ENCODE data around the gene PIK3IP1. TPM values are rescaled to one million over a fixed set of nuclear protein-coding genes. Genes with fewer than 3 reads are reported as not detected.

PIK3IP1 gene
- total and polyA plus RNA-seq, 2 donors from 2014 or later, result 21.4 to 42.7 TPM

DNA sequence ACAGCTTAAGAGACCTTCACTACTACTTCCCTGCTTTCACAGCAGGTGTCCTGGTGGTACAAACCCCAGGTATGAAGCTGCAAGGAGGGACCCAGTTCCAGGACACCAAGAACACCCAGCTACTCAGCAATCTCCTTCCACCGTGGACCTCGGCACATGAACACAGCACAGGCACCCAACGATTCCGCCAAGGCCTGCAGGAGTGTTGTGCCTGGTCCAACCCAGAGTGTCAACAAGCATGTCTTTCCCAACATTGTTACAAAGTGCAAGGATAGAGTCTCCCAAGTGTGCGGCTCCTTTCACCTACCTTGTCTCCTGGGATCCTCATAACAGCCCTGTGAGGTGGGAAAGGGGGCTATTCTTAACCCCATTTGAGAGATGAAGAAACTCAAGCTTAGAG lies 42.0 kb upstream of the PIK3IP1 start:
- no peak for TF ChIP-seq CTCF (IDR thresholded peaks at IDR 0.05; ENCODE audit: borderline replicate concordance, extremely low read depth, insufficient read depth)
- Histone ChIP-seq H3K27ac (ENCODE audit: low read depth in 2 of 2, low read length in 2 of 2) (no peak overlapping the region), H3K4me1 (ENCODE audit: control insufficient read depth in 2 of 3, insufficient read depth in 2 of 3, low read depth in 1 of 3, low read length in 3 of 3) (peaks cover 0 to 5% (median 2%) of the 10 kb centered on the region in 3 donors), H3K9me3 (ENCODE audit: control insufficient read depth in 2 of 3, insufficient read depth in 1 of 3, low read length in 3 of 3) (no peaks in the 10 kb centered on the region), H3K4me3 (ENCODE audit: low read length in 3 of 3) (no peak overlapping the region), H3K9ac (ENCODE audit: low read length in 3 of 3) (no peak overlapping the region), H3K27me3 (ENCODE audit: control insufficient read depth, insufficient read depth, low read length) (no peaks in the 10 kb centered on the region), H3K36me3 (ENCODE audit: control insufficient read depth in 2 of 3, insufficient read depth in 3 of 3, low read length in 3 of 3) (peaks cover 7 to 57% (median 27%) of the 10 kb centered on the region in 3 donors)
- FAIRE-seq (no peak), DNase-seq (no peak)
- intact Hi-C loops (cut with DNase I), result no loop called here

- H3K4me1 ChIP-seq (ENCODE audit: control insufficient read depth in 2 of 3, insufficient read depth in 2 of 3, low read depth in 1 of 3, low read length in 3 of 3), result peaks cover 0 to 2% (median 0%) of the 10 kb centered on the region in 3 donors
- peaks cover 7 to 62% (median 27%) of the 10 kb centered on the region in 3 donors for H3K36me3 ChIP-seq (ENCODE audit: control insufficient read depth in 2 of 3, insufficient read depth in 3 of 3, low read length in 3 of 3)
- no peaks in the 10 kb centered on the region for H3K9me3 ChIP-seq (ENCODE audit: control insufficient read depth in 2 of 3, insufficient read depth in 1 of 3, low read length in 3 of 3)
- no peak overlapping the region for H3K9ac ChIP-seq (ENCODE audit: low read length in 3 of 3)
- intact Hi-C loops (cut with DNase I), result no loop called here
- no peak for FAIRE-seq
- DNase-seq, result no peak
- no peak for TF ChIP-seq CTCF (IDR thresholded peaks at IDR 0.05; ENCODE audit: borderline replicate concordance, extremely low read depth, insufficient read depth)
- no peak overlapping the region for H3K27ac ChIP-seq (ENCODE audit: low read depth in 2 of 2, low read length in 2 of 2)
- H3K4me3 ChIP-seq (ENCODE audit: low read length in 3 of 3), result no peak overlapping the region
- H3K27me3 ChIP-seq (ENCODE audit: control insufficient read depth, insufficient read depth, low read length), result no peaks in the 10 kb centered on the region
Observed at GRCh38 chr22:31333641-31334040, 41.4 kb upstream of the PIK3IP1 start.

- H3K27ac ChIP-seq (ENCODE audit: low read depth in 2 of 2, low read length in 2 of 2), result no peak overlapping the region
- H3K9ac ChIP-seq (ENCODE audit: low read length in 3 of 3), result no peak overlapping the region
- no peaks in the 10 kb centered on the region for H3K9me3 ChIP-seq (ENCODE audit: control insufficient read depth in 2 of 3, insufficient read depth in 1 of 3, low read length in 3 of 3)
- DNase-seq (no peak), FAIRE-seq (no peak)
- no peaks in the 10 kb centered on the region for H3K27me3 ChIP-seq (ENCODE audit: control insufficient read depth, insufficient read depth, low read length)
- peaks cover 0 to under 1% (median 0%) of the 10 kb centered on the region in 3 donors for H3K4me1 ChIP-seq (ENCODE audit: control insufficient read depth in 2 of 3, insufficient read depth in 2 of 3, low read depth in 1 of 3, low read length in 3 of 3)
- peaks cover 7 to 63% (median 27%) of the 10 kb centered on the region in 3 donors for H3K36me3 ChIP-seq (ENCODE audit: control insufficient read depth in 2 of 3, insufficient read depth in 3 of 3, low read length in 3 of 3)
- H3K4me3 ChIP-seq (ENCODE audit: low read length in 3 of 3), result no peak overlapping the region
- intact Hi-C loops (cut with DNase I), result no loop called here
- TF ChIP-seq CTCF (IDR thresholded peaks at IDR 0.05; ENCODE audit: borderline replicate concordance, extremely low read depth, insufficient read depth), result no peak
Observed at GRCh38 chr22:31332886-31333285, 40.6 kb upstream of the PIK3IP1 start.

GRCh38 chr22:31332010-31332409 lies 39.7 kb upstream of the PIK3IP1 start:
- TF ChIP-seq CTCF (IDR thresholded peaks at IDR 0.05; ENCODE audit: borderline replicate concordance, extremely low read depth, insufficient read depth), result no peak
- FAIRE-seq, result no peak
- peaks cover 7 to 67% (median 32%) of the 10 kb centered on the region in 3 donors for H3K36me3 ChIP-seq (ENCODE audit: control insufficient read depth in 2 of 3, insufficient read depth in 3 of 3, low read length in 3 of 3)
- H3K27ac ChIP-seq (ENCODE audit: low read depth in 2 of 2, low read length in 2 of 2), result no peak overlapping the region
- H3K9ac ChIP-seq (ENCODE audit: low read length in 3 of 3), result no peak overlapping the region
- intact Hi-C loops (cut with DNase I), result no loop called here
- H3K9me3 ChIP-seq (ENCODE audit: control insufficient read depth in 2 of 3, insufficient read depth in 1 of 3, low read length in 3 of 3), result no peaks in the 10 kb centered on the region
- no peak overlapping the region for H3K4me3 ChIP-seq (ENCODE audit: low read length in 3 of 3)
- peak in 1 of 5 donors; percentile 9 for DNase-seq
- no peaks in the 10 kb centered on the region for H3K4me1 ChIP-seq (ENCODE audit: control insufficient read depth in 2 of 3, insufficient read depth in 2 of 3, low read depth in 1 of 3, low read length in 3 of 3)
- no peaks in the 10 kb centered on the region for H3K27me3 ChIP-seq (ENCODE audit: control insufficient read depth, insufficient read depth, low read length)
